ENCODE results near the gene KRTAP1-5.
A peak's percentile ranks its signal among the peaks of the same experiment; 100 is the strongest.
"Not testable (repeated sequence)": the region's sequence is repeated elsewhere in the genome, so short reads cannot be mapped to it uniquely, and the experiment has no call there.

The KRTAP1-5 gene, protein sequence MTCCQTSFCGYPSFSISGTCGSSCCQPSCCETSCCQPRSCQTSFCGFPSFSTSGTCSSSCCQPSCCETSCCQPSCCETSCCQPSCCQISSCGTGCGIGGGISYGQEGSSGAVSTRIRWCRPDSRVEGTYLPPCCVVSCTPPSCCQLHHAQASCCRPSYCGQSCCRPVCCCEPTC

DNA sequence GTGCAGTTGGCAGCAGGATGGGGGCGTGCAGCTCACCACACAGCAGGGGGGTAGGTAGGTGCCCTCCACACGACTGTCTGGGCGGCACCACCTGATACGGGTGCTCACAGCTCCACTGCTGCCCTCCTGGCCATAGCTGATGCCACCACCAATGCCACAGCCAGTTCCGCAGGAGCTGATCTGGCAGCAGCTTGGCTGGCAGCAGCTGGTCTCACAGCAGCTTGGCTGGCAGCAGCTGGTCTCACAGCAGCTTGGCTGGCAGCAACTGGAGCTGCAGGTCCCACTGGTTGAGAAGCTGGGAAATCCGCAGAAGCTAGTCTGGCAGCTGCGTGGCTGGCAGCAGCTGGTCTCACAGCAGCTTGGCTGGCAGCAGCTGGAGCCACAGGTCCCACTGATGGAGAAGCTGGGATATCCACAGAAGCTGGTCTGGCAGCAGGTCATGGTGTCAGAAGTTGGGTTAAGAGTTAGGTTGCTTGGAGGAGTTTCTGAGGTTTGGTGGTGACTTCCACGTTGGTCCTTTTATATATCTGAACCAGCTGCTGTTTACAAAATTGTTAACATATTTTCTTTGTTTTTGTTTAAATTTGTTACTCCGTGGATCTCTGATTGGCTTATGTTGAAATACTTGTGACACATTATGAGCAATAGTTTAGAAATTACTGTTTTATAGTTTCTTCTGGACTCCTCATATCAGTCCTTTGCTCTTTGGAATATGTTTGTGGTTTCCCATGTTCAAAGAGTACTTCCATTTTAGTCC, at the start of gene KRTAP1-5:
TSS of gene KRTAP1-5 (minus strand) at position 494 of the 757 bp plus-strand sequence. CDS start at position 441, 53 bp downstream.
- peak; percentile 12 for DNase-seq

DNA sequence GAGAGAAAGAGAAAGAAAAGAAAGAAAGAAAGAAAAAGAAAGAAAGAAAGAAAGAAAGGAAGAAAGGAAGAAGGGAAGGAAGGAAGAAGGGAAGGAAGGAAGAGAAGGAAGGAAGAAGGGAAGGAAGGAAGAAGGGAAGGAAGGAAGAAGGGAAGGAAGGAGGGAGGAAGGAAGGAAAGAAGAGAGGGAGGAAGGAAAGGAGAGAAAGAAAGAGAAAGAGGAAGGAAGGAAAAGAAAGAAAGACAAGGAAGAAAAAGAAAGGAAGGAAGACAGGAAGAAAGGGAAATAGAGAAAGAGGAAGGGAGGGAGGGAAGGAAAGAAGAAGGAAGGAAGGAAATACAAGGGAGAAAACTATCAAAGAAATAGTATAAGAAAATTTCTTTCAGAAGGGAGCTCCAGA, 49.8 kb upstream of the KRTAP1-5 start:
- DNase-seq, result no peak

GRCh38 chr17:41073676-41074075, 46.7 kb upstream of the KRTAP1-5 start:
- DNase-seq, result no peak

- DNase-seq, result peak; percentile 62
Measured at GRCh38 chr17:41071606-41072360, 44.8 kb upstream of the KRTAP1-5 start.

- no peak for DNase-seq
Measured at GRCh38 chr17:41069031-41069430, 42.0 kb upstream of the KRTAP1-5 start.

DNA sequence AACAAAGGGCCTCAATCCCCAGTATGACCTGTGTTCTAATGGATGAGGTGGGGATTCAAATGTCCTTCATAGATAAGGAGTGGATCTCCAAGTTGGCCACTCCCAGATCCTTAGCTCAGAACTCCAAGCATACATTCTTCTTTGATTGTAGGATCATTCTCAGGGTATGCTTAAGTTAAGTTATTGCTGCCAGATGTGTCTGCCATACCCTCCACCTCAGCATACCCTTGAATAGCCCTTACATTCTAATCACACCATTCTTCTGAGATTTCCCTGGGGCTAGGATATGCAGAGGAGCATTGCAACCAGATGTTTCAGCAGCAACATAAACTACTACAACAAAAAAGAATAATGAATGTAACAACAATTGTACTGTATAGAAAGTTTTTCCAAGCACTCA, 40.3 kb upstream of the KRTAP1-5 start:
- no peak for DNase-seq

- peak; percentile 41 for DNase-seq
Measured at GRCh38 chr17:41065829-41066624, 39.0 kb upstream of the KRTAP1-5 start, which contains the start of gene KRTAP2-4. TSS of gene KRTAP2-4 (minus strand) at chr17:41065879. CDS start at chr17:41065845, 34 bp downstream.

DNA sequence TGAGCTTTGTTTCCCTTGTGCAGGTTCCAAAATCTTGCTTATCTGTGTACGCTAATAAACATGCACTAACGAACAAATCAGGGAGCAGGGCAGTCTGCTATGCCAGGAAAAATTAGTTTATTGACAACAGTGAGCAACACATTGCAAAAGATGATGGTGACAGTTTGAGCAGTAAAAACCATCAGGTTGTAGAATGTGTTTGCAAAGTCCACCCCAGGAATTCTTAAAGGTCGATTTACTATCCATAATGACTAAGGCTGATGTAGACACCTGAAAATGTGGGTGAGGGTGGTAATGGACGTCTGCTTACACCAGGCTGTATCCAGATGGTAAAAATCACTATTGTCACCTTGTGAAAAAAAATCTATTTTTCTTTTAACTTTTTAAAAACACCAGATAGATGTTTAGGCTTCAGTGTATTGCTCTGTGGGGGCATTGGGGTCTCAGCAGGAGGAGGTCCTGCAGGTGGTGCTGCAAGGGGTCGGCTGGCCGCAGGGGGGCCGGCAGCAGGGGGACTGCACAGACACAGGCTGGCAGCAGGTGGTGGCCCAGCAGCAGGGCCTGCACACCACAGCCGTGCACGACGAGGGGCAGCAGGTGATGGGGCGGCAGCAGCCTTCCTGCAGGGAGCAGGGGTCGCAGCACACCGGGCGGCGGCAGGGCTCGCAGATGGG, 38.1 kb upstream of the KRTAP1-5 start:
- not testable (repeated sequence) for DNase-seq

- DNase-seq, result no peak
Measured at GRCh38 chr17:41064301-41064700, 37.3 kb upstream of the KRTAP1-5 start.

DNA sequence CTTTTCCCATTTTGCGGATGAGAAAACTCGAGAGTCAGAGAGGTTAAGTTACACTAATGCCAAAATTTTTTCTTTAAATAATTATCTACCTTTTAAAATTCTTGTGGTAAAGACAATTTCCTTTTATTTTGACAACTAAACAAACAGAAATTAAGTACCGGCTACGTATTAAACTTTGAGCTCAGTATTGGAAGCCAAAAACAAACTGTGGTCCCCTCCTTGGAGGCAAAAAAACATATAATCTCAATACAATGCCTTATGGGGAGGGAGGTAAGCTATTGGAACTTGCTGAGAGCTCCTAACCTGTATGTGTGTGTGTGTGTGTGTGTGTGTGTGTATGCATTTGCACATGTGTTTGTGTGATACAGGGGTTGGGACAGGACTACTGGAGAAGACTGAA, 36.4 kb upstream of the KRTAP1-5 start:
- DNase-seq, result no peak

DNA sequence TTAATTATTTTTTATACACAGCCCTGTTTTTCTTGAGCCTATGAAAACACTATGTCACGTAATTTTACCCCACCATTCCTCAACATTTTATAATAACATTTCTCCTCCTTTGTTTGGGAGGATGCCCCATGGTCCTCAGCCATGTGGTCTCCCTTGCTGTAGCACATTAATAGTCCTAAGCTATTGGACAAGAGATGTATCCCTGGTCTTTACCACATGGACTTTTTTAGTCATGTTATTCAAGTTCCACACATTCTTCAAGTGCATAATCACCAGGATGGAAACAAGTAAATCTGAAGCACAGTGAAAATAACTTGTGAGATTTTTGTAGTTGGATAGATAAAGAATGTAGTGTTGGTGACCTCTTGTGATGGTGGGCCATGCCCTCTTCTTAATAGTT, 35.0 kb upstream of the KRTAP1-5 start:
- no peak for DNase-seq

- DNase-seq, result peak; percentile 57
Measured at GRCh38 chr17:41060052-41060604, 33.1 kb upstream of the KRTAP1-5 start, which contains the start of gene KRTAP2-3. TSS of gene KRTAP2-3 (minus strand) at chr17:41060114. CDS start at chr17:41060050, 64 bp downstream.

DNA sequence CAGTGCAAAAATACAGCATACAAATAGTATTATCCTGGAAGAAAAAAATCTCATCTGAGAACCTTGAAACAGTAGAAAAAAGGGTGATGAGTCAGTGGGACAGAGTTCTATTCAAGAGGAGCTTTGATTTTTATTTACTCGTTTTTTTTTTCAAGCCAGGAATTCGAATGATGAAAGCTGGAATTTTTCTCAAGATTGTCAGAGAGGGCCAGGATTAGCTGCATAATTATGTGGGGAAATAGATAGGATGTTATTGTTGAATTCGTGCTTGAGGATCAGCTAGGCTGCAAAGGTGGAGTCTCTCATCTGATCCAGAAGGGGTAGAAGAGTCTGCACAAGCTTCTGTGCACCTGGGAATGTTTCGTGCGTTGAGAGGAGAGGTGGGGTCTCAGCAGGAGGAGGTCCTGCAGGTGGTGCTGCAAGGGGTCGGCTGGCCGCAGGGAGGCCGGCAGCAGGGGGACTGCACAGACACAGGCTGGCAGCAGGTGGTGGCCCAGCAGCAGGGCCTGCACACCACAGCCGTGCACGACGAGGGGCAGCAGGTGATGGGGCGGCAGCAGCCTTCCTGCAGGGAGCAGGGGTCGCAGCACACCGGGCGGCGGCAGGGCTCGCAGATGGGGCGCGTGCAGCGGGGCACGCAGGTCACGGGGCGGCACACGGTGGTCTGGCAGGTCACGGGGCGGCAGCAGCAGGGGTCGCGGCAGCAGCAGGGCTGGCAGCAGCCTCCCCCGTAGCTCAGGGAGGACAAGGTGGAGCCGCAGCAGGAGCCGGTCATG, 32.5 kb upstream of the KRTAP1-5 start:
- DNase-seq, result peak; percentile 87

DNA sequence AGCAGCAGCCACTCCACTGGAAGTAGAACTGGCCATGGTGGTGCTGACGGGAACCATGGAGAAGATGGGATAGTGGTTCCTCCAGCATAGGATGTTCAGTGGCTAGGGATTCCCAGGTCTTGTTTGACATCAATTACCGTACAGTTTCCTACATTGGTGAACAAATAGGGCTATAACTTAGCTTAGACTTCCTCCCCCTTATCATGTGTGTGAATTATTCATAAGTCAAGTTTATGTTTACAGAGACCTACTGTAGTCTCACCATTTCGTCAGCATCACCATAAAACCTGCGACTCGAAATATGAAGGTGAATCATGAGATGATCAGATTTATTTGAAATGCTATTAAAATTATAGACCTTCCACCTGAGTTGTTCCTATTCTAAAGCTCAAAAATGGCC, 31.7 kb upstream of the KRTAP1-5 start:
- peak; percentile 31 for DNase-seq

DNA sequence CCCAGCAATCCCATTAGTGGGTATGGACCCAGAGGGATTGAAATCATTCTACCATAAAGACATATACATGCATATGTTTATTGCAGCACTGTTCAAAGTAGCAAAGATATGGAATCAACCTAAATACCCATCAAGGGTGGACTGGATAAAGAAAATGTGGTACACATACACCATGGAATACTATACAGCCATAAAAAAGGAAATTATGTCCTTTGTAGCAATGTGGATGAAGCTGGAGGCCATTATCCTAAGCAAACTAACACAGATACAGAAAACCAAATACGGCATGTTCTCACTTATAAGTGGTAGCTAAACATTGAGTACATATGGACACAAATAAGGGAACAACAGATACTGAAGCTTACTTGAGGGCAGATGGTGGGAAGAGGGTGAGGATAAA, 30.5 kb upstream of the KRTAP1-5 start:
- no peak for DNase-seq

GRCh38 chr17:41055130-41055529, 28.1 kb upstream of the KRTAP1-5 start, which contains the start of gene KRTAP2-2:
TSS of gene KRTAP2-2 (minus strand) at chr17:41055230. CDS start at chr17:41055211, 19 bp downstream.
- not testable (repeated sequence) for DNase-seq

GRCh38 chr17:41054556-41054955, 27.5 kb upstream of the KRTAP1-5 start:
- DNase-seq, result not testable (repeated sequence)

GRCh38 chr17:41054025-41054424, 27.0 kb upstream of the KRTAP1-5 start:
- DNase-seq, result no peak

- DNase-seq, result no peak
Measured at GRCh38 chr17:41052566-41052965, 25.6 kb upstream of the KRTAP1-5 start.

DNA sequence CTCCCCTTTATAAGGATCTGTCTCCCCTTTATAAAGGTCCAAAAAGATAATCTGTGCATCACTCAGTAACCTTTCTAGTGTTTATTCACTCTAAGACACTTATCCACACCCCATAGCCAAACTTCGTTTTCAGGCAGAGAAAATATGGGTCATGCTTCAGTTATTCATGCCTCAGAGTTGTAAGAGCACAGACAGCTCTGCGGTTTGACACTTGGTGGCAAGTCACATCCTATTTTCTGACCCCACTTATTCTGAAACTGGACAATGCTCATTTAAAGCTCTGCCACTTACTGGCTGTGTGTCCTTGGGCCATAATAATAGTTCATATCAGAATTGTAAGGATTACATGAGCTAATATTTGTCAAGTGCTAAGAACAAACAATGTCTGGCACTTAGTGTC, 22.1 kb upstream of the KRTAP1-5 start:
- DNase-seq, result no peak

- DNase-seq, result no peak
Measured at GRCh38 chr17:41048441-41048840, 21.4 kb upstream of the KRTAP1-5 start.

All from NCI-H146 (cell line).